ENCODE data around the gene FOXN4. TPM values are rescaled to one million over a fixed set of nuclear protein-coding genes. Genes with fewer than 3 reads are reported as not detected.

The FOXN4 gene
- total and polyA plus RNA-seq, 2 of the 13 experiments (the other 11 are each of a cell fraction or from before 2014, with no cell fraction given): 0.11 TPM; not detected in 1

DNA sequence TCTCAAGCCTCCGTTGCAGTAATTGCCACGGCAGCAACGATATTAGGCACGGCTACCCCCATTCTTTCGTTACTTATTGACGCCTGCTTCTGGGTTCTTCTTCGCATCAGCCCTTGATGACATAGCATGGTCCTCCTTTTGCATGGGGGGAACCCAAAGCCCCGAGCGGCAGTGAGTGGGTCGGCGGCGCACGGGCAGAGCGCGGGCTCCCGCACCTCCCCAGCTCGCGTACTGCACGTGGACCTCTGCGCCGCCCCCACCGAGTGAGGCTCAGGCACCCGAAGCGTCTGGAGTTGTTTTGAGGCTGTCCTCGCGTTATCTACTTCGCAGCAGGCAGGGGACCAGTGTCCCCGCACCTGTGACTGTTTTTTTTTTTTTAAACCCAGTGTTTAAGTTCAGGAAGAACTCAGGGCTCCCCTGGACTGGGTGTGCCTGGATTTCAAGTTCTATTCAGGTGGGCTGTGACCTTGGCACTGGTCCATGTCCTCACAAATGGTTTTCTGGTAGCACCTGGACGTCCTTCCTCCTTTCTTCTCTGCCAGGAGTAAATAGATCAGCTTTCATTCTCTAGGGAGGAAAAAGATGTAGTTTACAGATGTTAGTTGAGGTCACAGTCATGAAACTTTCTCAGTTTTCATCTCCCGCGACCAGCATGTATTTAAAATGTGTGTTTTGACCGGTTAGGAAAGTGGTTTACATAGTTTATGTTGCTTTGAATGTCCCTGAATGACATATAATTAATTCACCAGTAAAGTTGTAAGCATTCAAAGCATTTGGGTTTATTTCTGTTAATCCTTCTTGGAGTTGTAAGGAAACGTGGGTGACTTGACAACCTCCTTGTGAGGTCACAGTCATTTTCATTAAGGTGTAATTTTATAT lies 1.4 kb upstream of the FOXN4 start:
- Histone ChIP-seq H3K4me1 (ENCODE audit: insufficient read depth, low read length) (peaks cover 34% of the 10 kb centered on the region), H3K79me2 (ENCODE audit: insufficient read depth, low read length) (no peaks in the 10 kb centered on the region), H3K9ac (ENCODE audit: insufficient read depth, low read depth, low read length) (no peak overlapping the region), H3K4me2 (ENCODE audit: low read depth, low read length) (peak overlapping the region; percentile 71), H2AFZ (ENCODE audit: low read length) (no peak overlapping the region), H4K20me1 (ENCODE audit: insufficient read depth, low read length) (no peaks in the 10 kb centered on the region), H3K27me3 (ENCODE audit: control insufficient read depth in 1 of 2, insufficient read depth in 2 of 2, low read length in 2 of 2) (peaks cover 3 to 48% of the 10 kb centered on the region in 2 experiments), H3K4me3 (replicated peaks in 1 of 3; ENCODE audit: insufficient read depth in 1 of 3, low read depth in 2 of 3, low read length in 3 of 3) (peak overlapping the region in 2 of 3 experiments; percentile 35 to 59; a peak in 1 of 6 replicates), H3K9me3 (ENCODE audit: low read length) (no peaks in the 10 kb centered on the region), H3K27ac (ENCODE audit: extremely low read length, insufficient read depth, low read length) (no peak overlapping the region), H3K36me3 (replicated peaks in 1 of 2; ENCODE audit: control insufficient read depth in 1 of 2, insufficient read depth in 2 of 2, low read length in 2 of 2) (no peaks in the 10 kb centered on the region)
- DNase-seq (ENCODE audit: low spot score) (no peak), FAIRE-seq (no peak), ATAC-seq (no peak)
- intact Hi-C loops (cut with micrococcal nuclease; ENCODE audit: unreplicated experiment) (no loop called here), in situ Hi-C loops (cut with HindIII; ENCODE audit: extremely low pct_ligation_motif_present, low pct_unique_long_range_greater_than_20kb) (no loop called here)
- ChIA-PET CTCF (ENCODE audit: low intra/inter-chr PET ratio, low total read pairs) (no interaction called here), POLR2A (no interaction called here)
- no TSS peak for BruUV-seq (replicated peaks)
- 0% methylated on average over 11 of the region's 33 CpGs for WGBS (ENCODE audit: low lambda C conversion rate)
- TF ChIP-seq CBX2 (IDR thresholded peaks at IDR 0.05; ENCODE audit: low read depth, low read length) (peak; percentile 81), CBX2 (CRISPR knock-in tag; IDR thresholded peaks at IDR 0.05; ENCODE audit: low read depth) (peak; percentile 82; the same call in 1 of the 2 replicates), HOXA5 (CRISPR knock-in tag; IDR thresholded peaks at IDR 0.05) (peak; percentile 25; the same call in 1 of the 2 replicates), ZNF446 (CRISPR knock-in tag; IDR thresholded peaks at IDR 0.05) (0 out of 2 replicates have a peak, but pooled peaks have one; percentile 57), GABPB1 (CRISPR knock-in tag; IDR thresholded peaks at IDR 0.05) (peak; percentile 43; the same call in 1 of the 2 replicates), RNF2 (conservative IDR thresholded peaks at IDR 0.05; ENCODE audit: low read depth) (0 out of 2 replicates have a peak, but pooled peaks have one; percentile 53), ZNF224 (CRISPR knock-in tag; IDR thresholded peaks at IDR 0.05) (0 out of 2 replicates have a peak, but pooled peaks have one; percentile 25), ARHGAP35 (CRISPR knock-in tag; IDR thresholded peaks at IDR 0.05; ENCODE audit: borderline replicate concordance) (0 out of 2 replicates have a peak, but pooled peaks have one; percentile 37), ZNF777 (CRISPR knock-in tag; IDR thresholded peaks at IDR 0.05) (peak; percentile 24), ZNF232 (CRISPR knock-in tag; IDR thresholded peaks at IDR 0.05; ENCODE audit: borderline replicate concordance) (0 out of 2 replicates have a peak, but pooled peaks have one; percentile 51), ZSCAN31 (CRISPR knock-in tag; IDR thresholded peaks at IDR 0.05; ENCODE audit: low read depth) (no peak), TFDP1 (CRISPR knock-in tag; IDR thresholded peaks at IDR 0.05; ENCODE audit: borderline replicate concordance) (peak; percentile 25; the same call in 1 of the 2 replicates), ZNF563 (CRISPR knock-in tag; IDR thresholded peaks at IDR 0.05) (0 out of 2 replicates have a peak, but pooled peaks have one; percentile 34), TBX2 (CRISPR knock-in tag; IDR thresholded peaks at IDR 0.05; ENCODE audit: borderline replicate concordance) (peak; percentile 34; the same call in 1 of the 2 replicates), PAWR (CRISPR knock-in tag; IDR thresholded peaks at IDR 0.05; ENCODE audit: borderline replicate concordance) (no peak), SALL1 (CRISPR knock-in tag; IDR thresholded peaks at IDR 0.05) (peak; percentile 22; the same call in 1 of the 2 replicates), EZH2 (conservative IDR thresholded peaks at IDR 0.05; ENCODE audit: low read depth, low read length) (peak; percentile 97; the same call in 1 of the 2 replicates), HMGA1 (CRISPR knock-in tag; conservative IDR thresholded peaks at IDR 0.05) (no peak), ZNF605 (CRISPR knock-in tag; IDR thresholded peaks at IDR 0.05) (0 out of 2 replicates have a peak, but pooled peaks have one; percentile 23)
- TF ChIP-seq, protein P1, sequence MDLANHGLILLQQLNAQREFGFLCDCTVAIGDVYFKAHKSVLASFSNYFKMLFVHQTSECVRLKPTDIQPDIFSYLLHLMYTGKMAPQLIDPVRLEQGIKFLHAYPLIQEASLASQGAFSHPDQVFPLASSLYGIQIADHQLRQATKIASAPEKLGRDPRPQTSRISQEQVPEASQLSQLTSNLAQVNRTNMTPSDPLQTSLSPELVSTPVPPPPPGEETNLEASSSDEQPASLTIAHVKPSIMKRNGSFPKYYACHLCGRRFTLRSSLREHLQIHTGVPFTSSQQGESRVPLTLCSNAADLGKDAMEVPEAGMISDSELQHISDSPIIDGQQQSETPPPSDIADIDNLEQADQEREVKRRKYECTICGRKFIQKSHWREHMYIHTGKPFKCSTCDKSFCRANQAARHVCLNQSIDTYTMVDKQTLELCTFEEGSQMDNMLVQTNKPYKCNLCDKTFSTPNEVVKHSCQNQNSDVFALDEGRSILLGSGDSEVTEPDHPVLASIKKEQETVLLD (CRISPR knock-in tag; IDR thresholded peaks at IDR 0.05; ENCODE audit: low read depth): no peak
